ENCODE results near the gene KIF6.

KIF6 gene

GRCh38 chr6:39746795-39747194, 21.6 kb upstream of the KIF6 start:
- no peaks in the 10 kb centered on the region for H3K4me1 ChIP-seq (ENCODE audit: control insufficient read depth, insufficient read depth, low read length)
- TF ChIP-seq ZXDB (tag by site-specific recombination; IDR thresholded peaks at IDR 0.05) (no peak), ZNF629 (tag by site-specific recombination; IDR thresholded peaks at IDR 0.05) (no peak), MZF1 (tag by site-specific recombination; IDR thresholded peaks at IDR 0.05; ENCODE audit: borderline replicate concordance) (no peak), ZNF10 (tag by site-specific recombination; IDR thresholded peaks at IDR 0.05) (no peak), HOXC10 (CRISPR knock-in tag; IDR thresholded peaks at IDR 0.05) (no peak), ZNF549 (tag by site-specific recombination; IDR thresholded peaks at IDR 0.05) (no peak)
- H3K4me3 ChIP-seq (ENCODE audit: low read depth, low read length), result no peak overlapping the region
- no peaks in the 10 kb centered on the region for H3K9me3 ChIP-seq (ENCODE audit: control insufficient read depth, insufficient read depth, low read depth, low read length)
- no peaks in the 10 kb centered on the region for H3K36me3 ChIP-seq (ENCODE audit: control insufficient read depth in 2 of 2, insufficient read depth in 1 of 2, low read length in 2 of 2)
- ChIA-PET POLR2A (no interaction called here), CTCF (no interaction called here)
- H3K27ac ChIP-seq (ENCODE audit: extremely low read depth, low read depth, low read length), result no peak overlapping the region

- Histone ChIP-seq H3K4me3 (ENCODE audit: low read depth, low read length) (no peak overlapping the region), H3K4me1 (ENCODE audit: control insufficient read depth, insufficient read depth, low read length) (no peaks in the 10 kb centered on the region), H3K9me3 (ENCODE audit: control insufficient read depth, insufficient read depth, low read depth, low read length) (no peaks in the 10 kb centered on the region), H3K27ac (ENCODE audit: extremely low read depth, low read depth, low read length) (no peak overlapping the region), H3K36me3 (ENCODE audit: control insufficient read depth in 2 of 2, insufficient read depth in 1 of 2, low read length in 2 of 2) (no peaks in the 10 kb centered on the region)
- TF ChIP-seq GFI1B (tag by site-specific recombination; IDR thresholded peaks at IDR 0.05), result no peak
- 0 out of 2 replicates have a peak, but pooled peaks have one; percentile 36 for TF ChIP-seq ZNF664 (tag by site-specific recombination; IDR thresholded peaks at IDR 0.05)
- ChIA-PET CTCF (no interaction called here), POLR2A (no interaction called here)
Measured at GRCh38 chr6:39733704-39734103, 8.5 kb upstream of the KIF6 start.

GRCh38 chr6:39731565-39731964, 6.4 kb upstream of the KIF6 start:
- CTCF ChIA-PET, result interaction anchor here (0.6 to 1.7 kb wide), 9 partner anchors 10 to 1091 kb away, joined by 3 to 7 read pairs (median 3); no protein-coding TSS in a partner anchor
- H3K36me3 ChIP-seq (ENCODE audit: control insufficient read depth in 2 of 2, insufficient read depth in 1 of 2, low read length in 2 of 2), result no peaks in the 10 kb centered on the region
- POLR2A ChIA-PET, result no interaction called here
- H3K4me1 ChIP-seq (ENCODE audit: control insufficient read depth, insufficient read depth, low read length), result no peaks in the 10 kb centered on the region
- H3K9me3 ChIP-seq (ENCODE audit: control insufficient read depth, insufficient read depth, low read depth, low read length), result no peaks in the 10 kb centered on the region
- no peak overlapping the region for H3K4me3 ChIP-seq (ENCODE audit: low read depth, low read length)
- no peak overlapping the region for H3K27ac ChIP-seq (ENCODE audit: extremely low read depth, low read depth, low read length)
- TF ChIP-seq ZNF404 (tag by site-specific recombination; IDR thresholded peaks at IDR 0.05) (no peak), ZNF18 (tag by site-specific recombination; IDR thresholded peaks at IDR 0.05) (no peak), MZF1 (tag by site-specific recombination; IDR thresholded peaks at IDR 0.05; ENCODE audit: borderline replicate concordance) (no peak), ZNF629 (tag by site-specific recombination; IDR thresholded peaks at IDR 0.05) (no peak)

- H3K36me3 ChIP-seq (ENCODE audit: control insufficient read depth in 2 of 2, insufficient read depth in 1 of 2, low read length in 2 of 2), result no peaks in the 10 kb centered on the region
- no peak overlapping the region for H3K4me3 ChIP-seq (ENCODE audit: low read depth, low read length)
- CTCF ChIA-PET, result interaction anchor here (0.7 to 1.7 kb wide), 3 partner anchors 29 to 80 kb away, joined by 3 to 7 read pairs (median 3); no protein-coding TSS in a partner anchor
- POLR2A ChIA-PET, result interaction anchor here (0.5 kb wide), 1 partner anchor 1021 kb away, joined by 3 read pairs; no protein-coding TSS in a partner anchor
- no peak overlapping the region for H3K27ac ChIP-seq (ENCODE audit: extremely low read depth, low read depth, low read length)
- H3K9me3 ChIP-seq (ENCODE audit: control insufficient read depth, insufficient read depth, low read depth, low read length), result no peaks in the 10 kb centered on the region
- H3K4me1 ChIP-seq (ENCODE audit: control insufficient read depth, insufficient read depth, low read length), result no peaks in the 10 kb centered on the region
- no peak for TF ChIP-seq ZNF16 (tag by site-specific recombination; IDR thresholded peaks at IDR 0.05; ENCODE audit: low read depth)
- no peak for TF ChIP-seq ZBTB1 (tag by site-specific recombination; IDR thresholded peaks at IDR 0.05)
- no peak for TF ChIP-seq ZNF184 (tag by site-specific recombination; IDR thresholded peaks at IDR 0.05)
- no peak for TF ChIP-seq ZNF416 (tag by site-specific recombination; IDR thresholded peaks at IDR 0.05)
- no peak for TF ChIP-seq ZBTB17 (tag by site-specific recombination; IDR thresholded peaks at IDR 0.05)
- TF ChIP-seq HOXD13 (CRISPR knock-in tag; IDR thresholded peaks at IDR 0.05; ENCODE audit: borderline replicate concordance), result no peak
- TF ChIP-seq FEZF1 (tag by site-specific recombination; IDR thresholded peaks at IDR 0.05), result no peak
- no peak for TF ChIP-seq WT1 (tag by site-specific recombination; IDR thresholded peaks at IDR 0.05)
- no peak for TF ChIP-seq ZNF580 (tag by site-specific recombination; IDR thresholded peaks at IDR 0.05)
- TF ChIP-seq ZNF701 (tag by site-specific recombination; IDR thresholded peaks at IDR 0.05), result no peak
- no peak for TF ChIP-seq ZNF148 (tag by site-specific recombination; IDR thresholded peaks at IDR 0.05; ENCODE audit: borderline replicate concordance)
- no peak for TF ChIP-seq OVOL3 (tag by site-specific recombination; IDR thresholded peaks at IDR 0.05)
- TF ChIP-seq ZBTB48 (tag by site-specific recombination; IDR thresholded peaks at IDR 0.05), result no peak
- no peak for TF ChIP-seq ZNF398 (tag by site-specific recombination; IDR thresholded peaks at IDR 0.05)
Measured at GRCh38 chr6:39729945-39730344, 4.7 kb upstream of the KIF6 start.
